Measurements from ENCODE around the gene KIF5C. TPM values are rescaled to one million over a fixed set of nuclear protein-coding genes. Genes with fewer than 3 reads are reported as not detected.

KIF5C gene
- total RNA-seq, 4 donors from 2014 or later: 0.75 to 3.2 (median 2.3) TPM

DNA sequence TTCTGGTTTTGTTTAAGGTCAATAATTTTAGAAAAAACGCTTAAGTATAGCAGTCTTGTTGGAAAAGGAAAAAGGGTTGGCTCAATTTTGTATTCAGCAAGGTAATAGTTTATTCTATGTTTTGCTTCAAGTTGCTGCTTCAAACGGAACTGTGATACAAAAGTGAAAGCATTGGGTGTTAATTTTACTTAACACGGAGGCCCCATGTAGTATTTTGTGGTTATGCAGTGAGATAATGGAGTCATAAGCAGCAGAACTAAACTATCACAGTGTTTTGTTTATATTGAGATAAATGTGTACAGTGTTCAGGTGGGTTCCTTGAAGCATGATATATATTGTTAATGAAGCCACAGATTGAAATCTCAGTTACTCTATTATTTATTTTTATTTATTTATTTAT is 96.5 kb downstream of the KIF5C start:
- intact Hi-C loops (cut with DNase I; ENCODE audit: low total_unique reads): no loop called here
- Histone ChIP-seq H3K4me3 (no peak overlapping the region), H3K27me3 (no peaks in the 10 kb centered on the region), H3K27ac (no peak overlapping the region), H3K36me3 (no peaks in the 10 kb centered on the region), H3K4me1 (no peaks in the 10 kb centered on the region), H3K9me3 (no peaks in the 10 kb centered on the region)
- no peak for TF ChIP-seq EP300 (IDR thresholded peaks at IDR 0.05; ENCODE audit: low read depth)
- no peak for TF ChIP-seq CTCF (IDR thresholded peaks at IDR 0.05)
- TF ChIP-seq POLR2AphosphoS5 (IDR thresholded peaks at IDR 0.05): no peak
- TF ChIP-seq POLR2A (IDR thresholded peaks at IDR 0.05): no peak
- 69 to 72% methylated on average over 3 of the region's 3 CpGs for WGBS, 2 donors (ENCODE audit: low coverage in 1 of 2)
- DNase-seq: no peak
- in situ Hi-C loops (cut with MboI; ENCODE audit: low pct_ligation_motif_present in 1 of 4, low pct_unique_long_range_greater_than_20kb in 1 of 4, low sequenced_read_pairs in 3 of 4): loop anchor here in 1 of 4 donors (25.0 kb wide), 1 partner anchor 1009 kb away; no protein-coding TSS in a partner anchor

GRCh38 chr2:148974095-148974494 is 99.1 kb downstream of the KIF5C start:
- TF ChIP-seq POLR2A (IDR thresholded peaks at IDR 0.05): no peak
- TF ChIP-seq CTCF (IDR thresholded peaks at IDR 0.05): no peak
- TF ChIP-seq POLR2AphosphoS5 (IDR thresholded peaks at IDR 0.05): no peak
- TF ChIP-seq EP300 (IDR thresholded peaks at IDR 0.05; ENCODE audit: low read depth): no peak
- intact Hi-C loops (cut with DNase I; ENCODE audit: low total_unique reads): no loop called here
- Histone ChIP-seq H3K36me3 (no peaks in the 10 kb centered on the region), H3K9me3 (no peaks in the 10 kb centered on the region), H3K27me3 (no peaks in the 10 kb centered on the region), H3K4me3 (no peak overlapping the region), H3K4me1 (no peaks in the 10 kb centered on the region), H3K27ac (no peak overlapping the region)
- no peak for DNase-seq
- in situ Hi-C loops (cut with MboI; ENCODE audit: low pct_ligation_motif_present in 1 of 4, low pct_unique_long_range_greater_than_20kb in 1 of 4, low sequenced_read_pairs in 3 of 4): loop anchor here in 1 of 4 donors (25.0 kb wide), 1 partner anchor 1012 kb away; no protein-coding TSS in a partner anchor

GRCh38 chr2:148978026-148978685 is 103.1 kb downstream of the KIF5C start:
- no peak for DNase-seq
- no peak for TF ChIP-seq POLR2AphosphoS5 (IDR thresholded peaks at IDR 0.05)
- TF ChIP-seq EP300 (IDR thresholded peaks at IDR 0.05; ENCODE audit: low read depth): no peak
- Histone ChIP-seq H3K4me3 (no peak overlapping the region), H3K36me3 (no peaks in the 10 kb centered on the region), H3K9me3 (no peaks in the 10 kb centered on the region), H3K27ac (no peak overlapping the region), H3K4me1 (no peaks in the 10 kb centered on the region), H3K27me3 (no peaks in the 10 kb centered on the region)
- intact Hi-C loops (cut with DNase I; ENCODE audit: low total_unique reads) (no loop called here), in situ Hi-C loops (cut with MboI; ENCODE audit: low pct_ligation_motif_present in 1 of 4, low pct_unique_long_range_greater_than_20kb in 1 of 4, low sequenced_read_pairs in 3 of 4) (loop anchor here in 3 of 4 donors (25.0 kb wide), 3 partner anchors 341 to 1041 kb away; partner anchors contain the start of gene EPC2 (in 1 of the 3))
- WGBS, 2 donors (ENCODE audit: low coverage in 1 of 2): 46 to 74% methylated on average over 6 to 7 of the region's 7 CpGs

- H3K9me3 ChIP-seq: no peaks in the 10 kb centered on the region
- H3K27me3 ChIP-seq: no peaks in the 10 kb centered on the region
- 51 to 67% methylated on average over 2 of the region's 2 CpGs for WGBS, 2 donors (ENCODE audit: low coverage in 1 of 2)
- no peaks in the 10 kb centered on the region for H3K4me1 ChIP-seq
- TF ChIP-seq EP300 (IDR thresholded peaks at IDR 0.05; ENCODE audit: low read depth) (no peak), POLR2A (IDR thresholded peaks at IDR 0.05) (no peak), CTCF (IDR thresholded peaks at IDR 0.05) (no peak), POLR2AphosphoS5 (IDR thresholded peaks at IDR 0.05) (no peak)
- in situ Hi-C loops (cut with MboI; ENCODE audit: low pct_ligation_motif_present in 1 of 4, low pct_unique_long_range_greater_than_20kb in 1 of 4, low sequenced_read_pairs in 3 of 4): loop anchor here in 3 of 4 donors (25.0 kb wide), 3 partner anchors 341 to 1041 kb away; partner anchors contain the start of gene EPC2 (in 1 of the 3)
- no peaks in the 10 kb centered on the region for H3K36me3 ChIP-seq
- H3K4me3 ChIP-seq: no peak overlapping the region
- H3K27ac ChIP-seq: no peak overlapping the region
- DNase-seq: no peak
- intact Hi-C loops (cut with DNase I; ENCODE audit: low total_unique reads): no loop called here
These were observed 103.7 kb downstream of the KIF5C start for GRCh38 chr2:148978706-148979105.
